B cell (primary cell): ENCODE data around the gene NAGPA. TPM values are rescaled to one million over a fixed set of nuclear protein-coding genes. Genes with fewer than 3 reads are reported as not detected.
A peak's percentile ranks its signal among the peaks of the same experiment; 100 is the strongest.

Source experiments
- ATAC-seq: fragments of 200-7000 bp; cut with Tn5 transposase; one replicate; pipeline ENCODE4 v1.10.0; 2021; ENCODE audit warnings: low read depth, mild to moderate bottlenecking, moderate number of reproducible peaks, moderate library complexity
- CTCF ChIA-PET: fragments of 350-600 bp; sonication (Branson Sonifier 250); formaldehyde crosslinking; loops from one replicate; lab custom pipeline; 2021; ENCODE audit warnings: antibody characterized with exemption, inconsistent platforms; lab: Charles Lee
- POLR2A ChIA-PET: fragments of 350-600 bp; sonication (Branson Sonifier 250); formaldehyde crosslinking; loops from one replicate; lab custom pipeline; 2021; ENCODE audit warnings: antibody characterized with exemption; lab: Charles Lee
- DNase-seq: peaks from one replicate; pipeline ENCODE4 v3.0.0; 2013
- H2AFZ ChIP-seq: 2 replicates; pipeline ENCODE4 v1.6.1; 2012; ENCODE audit warnings: mild to moderate bottlenecking, low read depth, low read length; ENCODE audit not compliant: insufficient read depth, poor library complexity, severe bottlenecking
- H3K27ac ChIP-seq, 2 donors: 1 replicate in 1 of 2; 2 replicates in 1 of 2; pipeline ENCODE4 v1.5.1; 2012 to 2013; ENCODE audit warnings: low read length in 2 of 2, mild to moderate bottlenecking in 2 of 2, moderate library complexity in 1 of 2
- H3K27me3 ChIP-seq, 4 experiments: fragments of 200-600 bp in 1 of 4; sonication (generic) in 1 of 4; replicated peaks in 1 of 4; 1 replicate in 2 of 4; 2 replicates in 2 of 4; pipeline versions ENCODE4 v1.6.1 to v1.7.0; 2013 to 2016; ENCODE audit warnings: low read length in 3 of 4, mild to moderate bottlenecking in 2 of 4, mixed read lengths in 1 of 4, moderate library complexity in 1 of 4; ENCODE audit not compliant: insufficient read depth in 4 of 4, control insufficient read depth in 3 of 4; ENCODE audit errors: control extremely low read depth in 1 of 4
- H3K36me3 ChIP-seq, 2 experiments: replicated peaks in 1 of 2; 1 replicate in 1 of 2; 2 replicates in 1 of 2; pipeline versions ENCODE4 v1.6.1 to v1.7.1; 2013; ENCODE audit warnings: low read length in 1 of 2; ENCODE audit not compliant: insufficient read depth in 2 of 2, control insufficient read depth in 1 of 2; ENCODE audit errors: control extremely low read depth in 1 of 2, extremely low read depth in 1 of 2
- H3K4me1 ChIP-seq, 2 donors: fragments of 200-600 bp in 1 of 2; sonication (generic) in 1 of 2; 1 replicate in 1 of 2; 2 replicates in 1 of 2; pipeline versions ENCODE4 v1.5.1 to v1.6.1; 2013 to 2017; ENCODE audit warnings: low read length in 2 of 2; ENCODE audit not compliant: control insufficient read depth in 2 of 2, insufficient read depth in 2 of 2
- H3K4me2 ChIP-seq: replicated peaks from 2 replicates; pipeline ENCODE3; 2012; ENCODE audit warnings: mild to moderate bottlenecking, low read depth, low read length; ENCODE audit not compliant: poor library complexity, severe bottlenecking
- H3K4me3 ChIP-seq, 5 experiments: fragments of 200-600 bp in 1 of 5; sonication (generic) in 1 of 5; 1 replicate in 3 of 5; 2 replicates in 2 of 5; pipeline versions ENCODE4 v1.5.1 to v1.7.0; 2011 to 2016; ENCODE audit warnings: low read length in 4 of 5, mild to moderate bottlenecking in 4 of 5, low read depth in 2 of 5, control low read depth in 1 of 5, moderate library complexity in 1 of 5; ENCODE audit not compliant: insufficient read depth in 1 of 5; ENCODE audit errors: control extremely low read depth in 1 of 5, extremely low read depth in 1 of 5
- H3K79me2 ChIP-seq: fragments of 200-600 bp; sonication (generic); one replicate; pipeline ENCODE4 v1.6.0; 2016; ENCODE audit warnings: low read length; ENCODE audit not compliant: control insufficient read depth, insufficient read depth
- H3K9ac ChIP-seq: fragments of 200-600 bp; sonication (generic); 2 replicates; pipeline ENCODE4 v1.6.1; 2017; ENCODE audit warnings: mild to moderate bottlenecking, low read length, moderate library complexity
- H3K9me3 ChIP-seq, 3 donors: one replicate each; pipeline versions ENCODE4 v1.6.1 to v1.7.1; 2013; ENCODE audit warnings: low read length in 2 of 3; ENCODE audit not compliant: control insufficient read depth in 2 of 3, insufficient read depth in 1 of 3; ENCODE audit errors: control extremely low read depth in 1 of 3
- H4K20me1 ChIP-seq: 2 replicates; pipeline ENCODE4 v1.6.0; 2012; ENCODE audit warnings: mild to moderate bottlenecking, low read length; ENCODE audit not compliant: insufficient read depth, control insufficient read depth, poor library complexity, severe bottlenecking
- H3K27ac Mint-ChIP-seq: one replicate; pipeline ENCODE4 v1.8.0; 2021; ENCODE audit warnings: mixed read lengths
- H3K27me3 Mint-ChIP-seq: one replicate; pipeline ENCODE4 v1.8.0; 2021; ENCODE audit warnings: mixed read lengths
- H3K4me1 Mint-ChIP-seq: one replicate; pipeline ENCODE4 v1.8.0; 2021; ENCODE audit warnings: mixed read lengths
- H3K4me3 Mint-ChIP-seq: one replicate; pipeline ENCODE4 v1.8.0; 2021; ENCODE audit warnings: mixed read lengths
- H3K9me3 Mint-ChIP-seq: one replicate; pipeline ENCODE4 v1.8.0; 2022; ENCODE audit warnings: mixed read lengths; ENCODE audit not compliant: insufficient read depth
- CTCF ChIP-seq: fragments of 200-600 bp; IDR thresholded peaks from one replicate; pipeline ENCODE4 v1.8.0; 2022; ENCODE audit warnings: antibody characterized with exemption, mild to moderate bottlenecking
- EZH2 ChIP-seq: IDR thresholded peaks from 2 replicates; pipeline ENCODE4 v1.6.1; 2012; ENCODE audit warnings: borderline replicate concordance, low read depth, mild to moderate bottlenecking, moderate library complexity, low read length; ENCODE audit not compliant: insufficient read depth, poor library complexity, severe bottlenecking
- WGBS: methylation state at CpG from one replicate; pipeline ENCODE4 v1.1.5; 2013; ENCODE audit warnings: missing lambda C conversion rate; ENCODE audit not compliant: insufficient coverage; 5-methylcytosine and 5-hydroxymethylcytosine counted together
- intact Hi-C: fragments of 100-400 bp; cut with micrococcal nuclease; formaldehyde crosslinking; loops from one replicate; pipeline ENCODE4 v1.10.0; 2022
- polyA plus RNA-seq: library from polyadenylated mRNA; depleted of rRNA; stranded (reverse); fragments of >200 nt; gene quantifications from 2 replicates; pipeline ENCODE4 v1.2.3, GENCODE V29; 2012
- total RNA-seq, 2 donors: library from RNA; stranded (reverse); fragments of 120-200 nt in 1 of 2; gene quantifications; 1 replicate in 1 of 2; 2 replicates in 1 of 2; pipeline versions ENCODE4 v1.2.3 to v1.2.4, GENCODE V29; 2013 to 2022

Gene NAGPA
- total and polyA plus RNA-seq, 2 donors (not counting 1 experiment from before 2014, with no cell fraction given): 38.4 to 38.6 TPM

GRCh38 chr16:4976079-4976478 is 57.7 kb downstream of the NAGPA start:
- 88% methylated on average over 1 of the region's 2 CpGs for WGBS
- Histone ChIP-seq H3K27me3 (peaks cover 0 to 15% (median 0%) of the 10 kb centered on the region in 4 experiments), H3K27ac (no peak overlapping the region), H3K4me1 (peaks cover 14 to 15% of the 10 kb centered on the region in 2 donors), H3K4me2 (peak overlapping the region; percentile 11), H3K9me3 (peaks cover 0 to 26% (median 8%) of the 10 kb centered on the region in 3 donors), H3K36me3 (no peaks in the 10 kb centered on the region), H4K20me1 (no peaks in the 10 kb centered on the region), H3K79me2 (no peaks in the 10 kb centered on the region), H3K9ac (no peak overlapping the region), H2AFZ (no peak overlapping the region), H3K4me3 (no peak overlapping the region)
- Mint-ChIP-seq H3K4me3 (no peak overlapping the region), H3K27me3 (peaks cover 21% of the 10 kb centered on the region), H3K9me3 (no peaks in the 10 kb centered on the region), H3K27ac (peak overlapping the region; percentile 3), H3K4me1 (peaks cover 10% of the 10 kb centered on the region)
- peak; percentile 73 for DNase-seq
- ATAC-seq: peak; percentile 96
- ChIA-PET CTCF (interaction anchor here (0.9 to 1.4 kb wide), 3 partner anchors 19 to 57 kb away, joined by 3 to 5 read pairs (median 4); partner anchors contain the start of gene SEC14L5), POLR2A (no interaction called here)
- TF ChIP-seq EZH2 (no peak), CTCF (no peak)
- intact Hi-C loops: no loop called here

Other genes with a start within 250 kb of the NAGPA start
- gene SEPTIN12, start 245.6 kb downstream of the NAGPA start, total RNA-seq: not detected in 2 replicates
- 0.07 TPM in 1 of 2 replicates, not detected in the other for gene SEPTIN12, start 245.6 kb downstream of the NAGPA start, polyA plus RNA-seq
- not detected in 2 replicates for gene SMIM22, start 238.6 kb downstream of the NAGPA start, total RNA-seq
- not detected in 2 replicates for gene SMIM22, start 238.6 kb downstream of the NAGPA start, polyA plus RNA-seq
- 9.2 and 10.5 TPM in 2 replicates for gene ROGDI, start 231.3 kb downstream of the NAGPA start, total RNA-seq
- gene ROGDI, start 231.3 kb downstream of the NAGPA start, polyA plus RNA-seq: 31.9 and 34.9 TPM in 2 replicates
- gene GLYR1, start 186.6 kb downstream of the NAGPA start, total RNA-seq: 137 and 147 TPM in 2 replicates
- gene GLYR1, start 186.6 kb downstream of the NAGPA start, polyA plus RNA-seq: 34.0 and 40.6 TPM in 2 replicates
- gene UBN1, start 186.5 kb downstream of the NAGPA start, total RNA-seq: 38.1 and 41.9 TPM in 2 replicates
- gene UBN1, start 186.5 kb downstream of the NAGPA start, polyA plus RNA-seq: 16.6 and 23.7 TPM in 2 replicates
- not detected in 2 replicates for gene PPL, start 96.8 kb downstream of the NAGPA start, total RNA-seq
- 0.07 TPM in 1 of 2 replicates, not detected in the other for gene PPL, start 96.8 kb downstream of the NAGPA start, polyA plus RNA-seq
- not detected in 2 replicates for gene SEC14L5, start 75.6 kb downstream of the NAGPA start, total RNA-seq
- gene SEC14L5, start 75.6 kb downstream of the NAGPA start, polyA plus RNA-seq: not detected in 2 replicates
- not detected in 2 replicates for gene C16orf89, start 32.0 kb upstream of the NAGPA start, total RNA-seq
- gene C16orf89, start 32.0 kb upstream of the NAGPA start, polyA plus RNA-seq: not detected in 2 replicates
- gene ALG1, start 37.9 kb upstream of the NAGPA start, total RNA-seq: 24.2 and 26.3 TPM in 2 replicates
- 10.8 and 12.2 TPM in 2 replicates for gene ALG1, start 37.9 kb upstream of the NAGPA start, polyA plus RNA-seq
- 7.8 and 10.3 TPM in 2 replicates for gene EEF2KMT, start 63.9 kb upstream of the NAGPA start, total RNA-seq
- gene EEF2KMT, start 63.9 kb upstream of the NAGPA start, polyA plus RNA-seq: 5.8 and 8.0 TPM in 2 replicates